Stomach (tissue), 9 donors: Measurements from ENCODE around the gene SEMA5A. TPM values are rescaled to one million over a fixed set of nuclear protein-coding genes. Genes with fewer than 3 reads are reported as not detected.

Source experiments
- DNase-seq, 2 donors: peaks; one replicate each; pipeline versions ENCODE4 v3.0.0 to v3.0.0-alpha.2; 2013 to 2019
- H3K27ac ChIP-seq, 5 donors: fragments of 200-600 bp in 4 of 5; sonication (generic) in 4 of 5; one replicate each; pipeline ENCODE4 v1.5.1; 2013 to 2019; ENCODE audit warnings: mild to moderate bottlenecking in 1 of 5, moderate library complexity in 1 of 5
- H3K27me3 ChIP-seq, 3 donors: fragments of 200-600 bp; sonication (generic); one replicate each; pipeline ENCODE4 v1.5.1; 2017 to 2019; ENCODE audit warnings: mixed run types in 1 of 3
- H3K36me3 ChIP-seq, 4 donors: fragments of 200-600 bp; sonication (generic); 1 replicate in 3 of 4; 2 replicates in 1 of 4; pipeline ENCODE4 v1.5.1; 2016 to 2019
- H3K4me1 ChIP-seq, 4 donors: fragments of 200-600 bp; sonication (generic); one replicate each; pipeline ENCODE4 v1.5.1; 2016 to 2019
- H3K4me3 ChIP-seq, 4 donors: fragments of 200-600 bp; sonication (generic) in 3 of 4; one replicate each; pipeline ENCODE4 v1.5.1; 2016 to 2019; ENCODE audit warnings: mild to moderate bottlenecking in 1 of 4
- H3K9me3 ChIP-seq, 4 donors: fragments of 200-600 bp; sonication (generic); one replicate each; pipeline ENCODE4 v1.5.1; 2016 to 2019
- EP300 ChIP-seq: sonication (generic); formaldehyde crosslinking; IDR thresholded peaks from one replicate; pipeline ENCODE4 v1.6.1; 2017; ENCODE audit warnings: antibody characterized with exemption
- POLR2A ChIP-seq, 4 donors: fragments of 450-650 bp; IDR thresholded peaks; one replicate each; pipeline ENCODE4 v1.6.1; 2016; ENCODE audit warnings: antibody characterized with exemption in 4 of 4, control low read depth in 2 of 4, mild to moderate bottlenecking in 1 of 4, moderate library complexity in 1 of 4
- POLR2AphosphoS5 ChIP-seq, 3 donors: sonication (generic); formaldehyde crosslinking; IDR thresholded peaks; one replicate each; pipeline ENCODE4 v1.6.1; 2016; ENCODE audit warnings: antibody characterized with exemption in 3 of 3
- WGBS, 5 donors: extraction: QIAGEN DNeasy Blood & Tissue Kit in 3 of 5; methylation state at CpG; one replicate each; pipeline versions ENCODE4 v1.1.5 to v1.1.7; 2013 to 2018; 5-methylcytosine and 5-hydroxymethylcytosine counted together
- intact Hi-C: fragments of 100-400 bp; cut with DNase I; formaldehyde crosslinking; loops from one replicate; pipeline ENCODE4 v1.15.1; 2023; ENCODE audit warnings: low total_unique reads
- polyA plus RNA-seq, 3 donors: library from polyadenylated mRNA; stranded (reverse); fragments of 200-250 nt; gene quantifications; one replicate each; pipeline ENCODE4 v1.2.3, GENCODE V29; 2013
- total RNA-seq, 5 donors: library from RNA; depleted of rRNA; stranded (reverse); fragments of >200 nt; gene quantifications; one replicate each; pipeline versions ENCODE4 v1.1.0 to v1.2.3, GENCODE V29; 2014 to 2016
- TF ChIP-seq, protein P1 (sequence below), 7 experiments: fragments of 450-650 bp in 4 of 7; fragments of 200-600 bp in 3 of 7; sonication (generic) in 3 of 7; IDR thresholded peaks; one replicate each; pipeline ENCODE4 v1.5.1; 2016 to 2019; ENCODE audit warnings: antibody characterized with exemption in 7 of 7, control low read depth in 2 of 7, mild to moderate bottlenecking in 1 of 7
- donor health status: healthy with polysubstance abuse.
- donor health status: Bipolar disorder and iron deficiency.
- donor health status: healthy.

SEMA5A gene
- total and polyA plus RNA-seq, 8 donors, result 0.62 to 26.4 (median 3.2) TPM

GRCh38 chr5:9362600-9362999, 183.3 kb downstream of the SEMA5A start:
- intact Hi-C loops, result no loop called here
- WGBS, 5 donors, result 59 to 69% (median 67%) methylated on average over 3 of the region's 3 CpGs
- Histone ChIP-seq H3K27ac (no peak overlapping the region), H3K4me3 (no peak overlapping the region), H3K27me3 (no peaks in the 10 kb centered on the region), H3K4me1 (no peaks in the 10 kb centered on the region), H3K9me3 (no peaks in the 10 kb centered on the region), H3K36me3 (no peaks in the 10 kb centered on the region)
- TF ChIP-seq, protein P1, sequence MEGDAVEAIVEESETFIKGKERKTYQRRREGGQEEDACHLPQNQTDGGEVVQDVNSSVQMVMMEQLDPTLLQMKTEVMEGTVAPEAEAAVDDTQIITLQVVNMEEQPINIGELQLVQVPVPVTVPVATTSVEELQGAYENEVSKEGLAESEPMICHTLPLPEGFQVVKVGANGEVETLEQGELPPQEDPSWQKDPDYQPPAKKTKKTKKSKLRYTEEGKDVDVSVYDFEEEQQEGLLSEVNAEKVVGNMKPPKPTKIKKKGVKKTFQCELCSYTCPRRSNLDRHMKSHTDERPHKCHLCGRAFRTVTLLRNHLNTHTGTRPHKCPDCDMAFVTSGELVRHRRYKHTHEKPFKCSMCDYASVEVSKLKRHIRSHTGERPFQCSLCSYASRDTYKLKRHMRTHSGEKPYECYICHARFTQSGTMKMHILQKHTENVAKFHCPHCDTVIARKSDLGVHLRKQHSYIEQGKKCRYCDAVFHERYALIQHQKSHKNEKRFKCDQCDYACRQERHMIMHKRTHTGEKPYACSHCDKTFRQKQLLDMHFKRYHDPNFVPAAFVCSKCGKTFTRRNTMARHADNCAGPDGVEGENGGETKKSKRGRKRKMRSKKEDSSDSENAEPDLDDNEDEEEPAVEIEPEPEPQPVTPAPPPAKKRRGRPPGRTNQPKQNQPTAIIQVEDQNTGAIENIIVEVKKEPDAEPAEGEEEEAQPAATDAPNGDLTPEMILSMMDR (IDR thresholded peaks at IDR 0.05), result no peak
- TF ChIP-seq POLR2AphosphoS5 (IDR thresholded peaks at IDR 0.05) (no peak), POLR2A (IDR thresholded peaks at IDR 0.05) (no peak), EP300 (no peak)
- DNase-seq, result no peak

DNA sequence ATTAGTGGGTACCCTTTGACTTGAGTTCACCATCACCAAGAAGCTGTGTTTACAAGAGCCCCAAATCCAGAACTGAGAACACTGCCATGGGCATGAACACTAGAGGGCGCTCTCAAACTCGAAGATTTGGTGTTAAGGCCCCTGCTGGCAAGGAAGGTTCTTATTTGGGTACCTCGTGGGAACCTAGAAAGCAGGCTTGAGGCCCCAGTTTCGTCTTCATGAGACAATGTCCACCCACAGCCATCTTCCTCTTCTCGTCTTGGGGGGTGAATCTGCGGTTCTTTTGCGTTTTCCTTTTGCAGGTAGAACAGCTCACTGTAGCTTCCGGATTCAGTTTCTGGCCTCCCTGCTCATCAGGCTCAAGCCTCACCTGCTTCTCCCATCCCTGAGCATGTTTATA, 184.0 kb downstream of the SEMA5A start:
- Histone ChIP-seq H3K27me3 (no peaks in the 10 kb centered on the region), H3K9me3 (no peaks in the 10 kb centered on the region), H3K4me1 (no peaks in the 10 kb centered on the region), H3K36me3 (no peaks in the 10 kb centered on the region), H3K27ac (no peak overlapping the region), H3K4me3 (no peak overlapping the region)
- WGBS, 5 donors, result 45 to 56% (median 46%) methylated on average over 8 of the region's 8 CpGs
- DNase-seq, result peak; percentile 54 to 59
- intact Hi-C loops, result no loop called here
- TF ChIP-seq POLR2AphosphoS5 (IDR thresholded peaks at IDR 0.05), result no peak
- TF ChIP-seq, protein P1 (IDR thresholded peaks at IDR 0.05), result peak in 5 of 7 experiments; percentile 11 to 44 (median 31)
- no peak for TF ChIP-seq EP300
- TF ChIP-seq POLR2A (IDR thresholded peaks at IDR 0.05), result no peak

DNA sequence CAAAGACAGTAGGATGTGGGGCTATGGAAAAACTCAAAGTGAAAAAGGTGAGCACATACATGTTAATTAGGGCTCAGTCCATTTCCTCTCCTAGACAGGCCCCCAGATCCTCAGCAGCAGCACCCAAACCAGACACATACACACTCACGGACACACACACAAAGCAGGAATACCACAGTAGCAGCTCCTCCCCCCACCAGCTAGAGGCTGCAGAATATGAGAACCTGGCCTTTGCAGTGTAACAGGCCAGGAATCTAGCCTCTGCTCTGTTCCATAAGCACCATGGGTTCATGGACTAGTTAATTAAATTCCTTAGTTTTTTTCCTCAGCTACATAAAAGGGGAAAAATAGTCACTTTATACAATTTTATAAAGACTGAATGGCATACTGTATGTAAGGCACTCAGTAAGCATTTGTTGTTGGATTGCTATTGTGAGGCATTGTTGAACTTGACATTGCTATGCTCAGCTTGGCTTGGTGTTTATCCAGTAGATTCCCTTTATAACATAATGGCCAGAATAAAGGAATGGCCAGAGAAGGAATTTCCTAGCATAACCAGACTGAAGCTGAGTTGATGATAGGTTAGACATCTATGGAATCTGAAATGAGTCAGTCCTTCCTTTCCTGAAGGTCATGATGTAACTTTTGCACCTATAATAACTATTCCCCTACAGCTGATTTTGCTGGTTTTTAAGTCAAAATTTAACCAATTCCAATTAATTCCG, 186.8 kb downstream of the SEMA5A start:
- no peak for TF ChIP-seq POLR2A (IDR thresholded peaks at IDR 0.05)
- no peak for TF ChIP-seq EP300
- TF ChIP-seq, protein P1 (IDR thresholded peaks at IDR 0.05), result no peak
- TF ChIP-seq POLR2AphosphoS5 (IDR thresholded peaks at IDR 0.05), result no peak
- 61 to 84% (median 65%) methylated on average over 2 of the region's 2 CpGs for WGBS, 5 donors
- DNase-seq, result no peak
- H3K4me1 ChIP-seq, result peaks cover 0 to 8% (median 0%) of the 10 kb centered on the region in 4 donors
- H3K4me3 ChIP-seq, result no peak overlapping the region
- no peaks in the 10 kb centered on the region for H3K36me3 ChIP-seq
- no peaks in the 10 kb centered on the region for H3K9me3 ChIP-seq
- intact Hi-C loops, result no loop called here
- no peaks in the 10 kb centered on the region for H3K27me3 ChIP-seq
- H3K27ac ChIP-seq, result no peak overlapping the region

- 41 to 49% (median 46%) methylated on average over 5 of the region's 5 CpGs for WGBS, 5 donors
- TF ChIP-seq POLR2A (IDR thresholded peaks at IDR 0.05) (no peak), EP300 (no peak), POLR2AphosphoS5 (IDR thresholded peaks at IDR 0.05) (no peak)
- TF ChIP-seq, protein P1 (IDR thresholded peaks at IDR 0.05), result no peak
- peaks cover 0 to 8% (median 0%) of the 10 kb centered on the region in 4 donors for H3K4me1 ChIP-seq
- DNase-seq, result no peak
- H3K27me3 ChIP-seq, result no peaks in the 10 kb centered on the region
- H3K4me3 ChIP-seq, result no peak overlapping the region
- intact Hi-C loops, result no loop called here
- no peak overlapping the region for H3K27ac ChIP-seq
- no peaks in the 10 kb centered on the region for H3K36me3 ChIP-seq
- no peaks in the 10 kb centered on the region for H3K9me3 ChIP-seq
Measured at GRCh38 chr5:9356351-9356825, 189.5 kb downstream of the SEMA5A start.
